ENCODE measurements around the gene FAM83F.
"Not testable (repeated sequence)": the region's sequence is repeated elsewhere in the genome, so short reads cannot be mapped to it uniquely, and the experiment has no call there.

Gene FAM83F

GRCh38 chr22:39994566-39995392 lies at the start of gene FAM83F:
FAM83F (plus strand) TSS chr22:39994954; CDS start chr22:39995043, 89 bp downstream.
- Mint-ChIP-seq H3K27me3 (ENCODE audit: low read depth) (peaks cover 53% of the 10 kb centered on the region), H3K36me3 (ENCODE audit: low read depth) (no peaks in the 10 kb centered on the region), H3K9me3 (no peaks in the 10 kb centered on the region), H3K4me3 (peak within 1 kb of the TSS; percentile 29), H3K4me1 (ENCODE audit: low read depth) (peaks cover 5% of the 10 kb centered on the region), H3K27ac (no peak within 1 kb of the TSS)

- H3K4me1 Mint-ChIP-seq (ENCODE audit: low read depth), result peaks cover 70% of the 10 kb centered on the region
- no peak overlapping the region for H3K27ac Mint-ChIP-seq
- H3K4me3 Mint-ChIP-seq, result no peak overlapping the region
- H3K9me3 Mint-ChIP-seq, result no peaks in the 10 kb centered on the region
- H3K27me3 Mint-ChIP-seq (ENCODE audit: low read depth), result no peaks in the 10 kb centered on the region
- H3K36me3 Mint-ChIP-seq (ENCODE audit: low read depth), result peaks cover 47% of the 10 kb centered on the region
Measured at GRCh38 chr22:39946126-39946502, 48.6 kb upstream of the FAM83F start.

DNA sequence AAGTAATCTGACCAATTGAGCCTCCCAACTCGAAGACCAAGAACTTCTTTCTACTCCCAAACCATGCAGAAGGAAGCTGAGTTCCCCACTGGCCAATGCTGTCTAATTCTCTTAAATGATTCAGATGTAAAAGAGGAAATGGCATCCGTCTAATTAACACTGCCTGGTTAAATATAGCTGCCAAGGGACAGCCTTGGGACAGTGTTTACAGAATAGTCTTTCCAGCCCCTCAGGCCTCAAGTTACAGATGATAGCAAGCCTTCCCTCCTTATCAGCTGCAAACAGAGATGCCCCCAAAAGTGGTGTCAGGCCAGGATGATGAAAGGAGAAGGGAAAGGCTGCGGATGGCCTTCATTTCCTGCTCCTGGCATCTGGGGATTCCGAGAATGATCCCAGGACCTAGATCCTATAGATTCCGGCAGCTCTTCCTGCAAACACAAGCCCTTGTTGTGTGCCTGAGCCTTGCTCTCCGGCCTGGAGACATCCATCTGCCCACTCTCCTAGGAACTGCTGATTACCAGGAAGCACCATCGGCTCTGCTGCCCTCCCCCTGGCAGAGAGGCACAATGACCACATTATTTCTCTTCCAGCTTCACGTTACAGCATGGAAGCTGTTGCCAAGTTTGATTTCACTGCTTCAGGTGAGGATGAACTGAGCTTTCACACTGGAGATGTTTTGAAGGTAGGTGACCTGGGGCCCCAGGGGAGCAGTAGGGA lies 48.1 kb upstream of the FAM83F start:
- H3K9me3 Mint-ChIP-seq, result no peaks in the 10 kb centered on the region
- H3K4me3 Mint-ChIP-seq, result no peak overlapping the region
- no peak overlapping the region for H3K27ac Mint-ChIP-seq
- peaks cover 50% of the 10 kb centered on the region for H3K36me3 Mint-ChIP-seq (ENCODE audit: low read depth)
- H3K27me3 Mint-ChIP-seq (ENCODE audit: low read depth), result no peaks in the 10 kb centered on the region
- peaks cover 72% of the 10 kb centered on the region for H3K4me1 Mint-ChIP-seq (ENCODE audit: low read depth)

DNA sequence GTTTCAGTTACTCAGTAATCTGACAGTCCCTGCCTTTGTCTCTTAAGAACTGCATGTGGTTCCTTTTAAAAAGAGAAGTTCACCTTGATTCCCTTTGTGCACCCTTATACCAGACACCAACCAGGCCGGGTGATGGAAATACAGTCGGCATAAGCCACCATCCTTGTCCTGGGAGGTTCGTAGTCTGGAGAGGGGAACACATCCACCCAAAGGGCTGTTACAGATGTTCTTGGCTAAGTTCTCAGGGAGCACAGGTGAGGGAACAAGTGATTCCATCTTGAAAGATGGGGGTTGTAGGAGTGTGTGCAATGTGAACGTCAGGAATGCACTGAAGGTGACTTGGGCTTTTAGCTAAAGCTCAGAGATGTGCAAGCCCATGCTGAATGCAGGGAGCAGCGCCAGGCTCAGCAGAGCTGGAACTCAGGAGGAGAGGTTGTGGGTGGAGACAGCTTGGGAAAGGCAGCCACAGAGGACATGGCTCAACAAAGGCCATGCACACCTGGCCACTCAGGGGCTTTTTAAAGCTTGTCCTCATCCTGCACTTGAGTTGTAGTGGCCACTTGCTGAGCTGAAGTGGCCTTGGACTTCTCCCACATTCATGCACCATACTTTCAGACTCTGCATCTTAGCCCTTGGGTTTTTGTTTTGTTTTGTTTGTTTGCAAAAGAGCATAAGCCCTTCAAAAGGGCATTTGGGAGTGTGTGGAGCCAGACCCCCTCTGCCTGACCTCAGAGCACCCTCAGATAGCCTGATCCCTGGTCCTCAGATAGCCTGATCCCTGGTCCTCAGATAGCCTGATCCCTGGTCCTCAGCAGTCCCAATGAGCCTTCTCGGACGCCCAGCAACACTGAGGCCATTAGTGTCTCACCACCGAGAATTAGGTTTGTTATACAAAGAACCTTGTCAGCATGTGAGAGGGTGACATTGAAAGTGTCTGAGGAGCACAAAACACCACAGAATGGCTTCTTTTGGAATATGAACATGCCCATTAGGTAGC lies 47.2 kb upstream of the FAM83F start:
- Mint-ChIP-seq H3K9me3 (no peaks in the 10 kb centered on the region), H3K27me3 (ENCODE audit: low read depth) (no peaks in the 10 kb centered on the region), H3K4me1 (ENCODE audit: low read depth) (peaks cover 73% of the 10 kb centered on the region), H3K27ac (no peak overlapping the region), H3K36me3 (ENCODE audit: low read depth) (peaks cover 53% of the 10 kb centered on the region), H3K4me3 (no peak overlapping the region)

DNA sequence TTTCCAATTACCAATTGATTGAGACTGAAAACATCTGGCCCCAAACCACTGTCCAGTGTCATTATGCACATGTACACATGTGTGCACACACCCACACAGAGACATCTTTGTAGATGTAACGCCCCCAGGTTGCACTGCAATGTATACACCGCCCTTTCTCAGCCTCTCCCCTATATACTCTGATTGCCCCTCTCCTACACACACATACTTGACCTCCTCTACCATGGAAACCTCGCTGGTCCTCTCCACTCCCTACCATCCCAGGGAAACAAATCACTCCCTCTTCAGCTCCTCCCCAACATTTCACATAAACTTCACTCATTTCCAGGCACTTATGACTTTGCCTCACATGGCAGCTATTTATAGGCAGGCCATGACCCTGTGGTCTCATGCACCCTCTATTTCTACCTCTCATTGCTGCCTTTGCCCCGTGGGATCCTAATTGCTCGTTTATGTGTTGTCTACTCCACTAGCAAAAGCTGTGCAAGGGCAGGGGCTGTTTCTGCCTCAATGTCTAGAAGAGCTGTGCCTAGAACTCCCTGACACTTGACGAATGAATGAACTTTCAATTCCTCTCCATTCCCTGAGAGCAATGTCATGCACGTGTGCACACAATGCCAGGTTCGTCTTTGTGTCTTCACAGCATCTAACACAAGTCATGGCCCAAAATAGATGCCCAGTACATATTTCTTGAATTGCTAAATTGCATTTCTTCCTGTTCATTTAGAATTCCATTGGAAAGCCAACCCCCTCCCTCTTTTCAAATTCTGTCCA lies 44.6 kb upstream of the FAM83F start:
- no peak overlapping the region for H3K4me3 Mint-ChIP-seq
- H3K36me3 Mint-ChIP-seq (ENCODE audit: low read depth), result peaks cover 66% of the 10 kb centered on the region
- no peaks in the 10 kb centered on the region for H3K9me3 Mint-ChIP-seq
- peaks cover 64% of the 10 kb centered on the region for H3K4me1 Mint-ChIP-seq (ENCODE audit: low read depth)
- peak overlapping the region; percentile 13 for H3K27ac Mint-ChIP-seq
- no peaks in the 10 kb centered on the region for H3K27me3 Mint-ChIP-seq (ENCODE audit: low read depth)

- H3K36me3 Mint-ChIP-seq (ENCODE audit: low read depth), result peaks cover 73% of the 10 kb centered on the region
- H3K4me3 Mint-ChIP-seq, result peak overlapping the region; percentile 54
- peaks cover 68% of the 10 kb centered on the region for H3K4me1 Mint-ChIP-seq (ENCODE audit: low read depth)
- H3K27me3 Mint-ChIP-seq (ENCODE audit: low read depth); H3K9me3 Mint-ChIP-seq: not testable (repeated sequence)
- peak overlapping the region; percentile 72 for H3K27ac Mint-ChIP-seq
Measured at GRCh38 chr22:39951603-39952293, 43.0 kb upstream of the FAM83F start.

DNA sequence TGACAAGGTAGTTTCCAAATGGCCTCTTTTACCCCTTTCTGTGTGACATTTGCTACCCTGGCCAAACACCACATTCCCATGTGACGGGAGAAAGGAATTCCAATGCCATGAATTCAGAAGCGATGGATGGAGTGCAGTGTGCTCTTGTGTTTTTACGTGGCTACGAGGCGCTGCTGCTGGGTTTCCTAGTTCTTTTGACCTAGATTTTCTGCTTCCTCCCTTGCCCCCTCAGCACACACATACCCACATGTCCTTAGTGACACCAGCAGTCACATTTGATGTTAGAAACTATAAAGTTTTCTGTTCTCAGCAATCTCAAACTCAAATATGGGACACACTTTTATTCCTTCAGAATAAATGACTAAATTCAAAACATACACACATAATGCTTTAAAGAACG lies 42.4 kb upstream of the FAM83F start:
- Mint-ChIP-seq H3K36me3 (ENCODE audit: low read depth) (peaks cover 78% of the 10 kb centered on the region), H3K9me3 (no peaks in the 10 kb centered on the region), H3K27ac (peak overlapping the region; percentile 27), H3K27me3 (ENCODE audit: low read depth) (no peaks in the 10 kb centered on the region), H3K4me3 (peak overlapping the region; percentile 47), H3K4me1 (ENCODE audit: low read depth) (peaks cover 68% of the 10 kb centered on the region)

DNA sequence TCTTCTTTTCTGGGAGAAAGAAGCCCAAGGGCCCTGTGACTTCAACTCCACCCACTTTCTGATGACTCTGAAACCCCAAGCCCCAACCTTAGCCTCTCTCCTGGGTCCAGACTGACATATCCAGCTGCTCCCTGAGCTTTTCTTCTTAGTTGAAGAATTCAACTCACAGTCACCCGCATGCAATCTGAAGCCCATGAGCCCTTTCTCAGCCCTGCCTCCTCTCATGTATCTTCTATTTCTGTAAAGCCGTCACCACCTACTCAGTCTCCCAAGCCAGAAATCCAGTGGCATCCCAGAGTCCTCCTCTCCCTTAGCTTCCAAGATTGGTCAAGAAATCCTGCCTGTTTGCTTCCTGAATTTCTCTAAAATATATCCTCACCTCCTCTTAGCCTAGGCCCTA lies 41.7 kb upstream of the FAM83F start:
- H3K36me3 Mint-ChIP-seq (ENCODE audit: low read depth), result peaks cover 84% of the 10 kb centered on the region
- H3K4me3 Mint-ChIP-seq, result peak overlapping the region; percentile 2
- peak overlapping the region; percentile 31 for H3K27ac Mint-ChIP-seq
- peaks cover 72% of the 10 kb centered on the region for H3K4me1 Mint-ChIP-seq (ENCODE audit: low read depth)
- no peaks in the 10 kb centered on the region for H3K27me3 Mint-ChIP-seq (ENCODE audit: low read depth)
- no peaks in the 10 kb centered on the region for H3K9me3 Mint-ChIP-seq

DNA sequence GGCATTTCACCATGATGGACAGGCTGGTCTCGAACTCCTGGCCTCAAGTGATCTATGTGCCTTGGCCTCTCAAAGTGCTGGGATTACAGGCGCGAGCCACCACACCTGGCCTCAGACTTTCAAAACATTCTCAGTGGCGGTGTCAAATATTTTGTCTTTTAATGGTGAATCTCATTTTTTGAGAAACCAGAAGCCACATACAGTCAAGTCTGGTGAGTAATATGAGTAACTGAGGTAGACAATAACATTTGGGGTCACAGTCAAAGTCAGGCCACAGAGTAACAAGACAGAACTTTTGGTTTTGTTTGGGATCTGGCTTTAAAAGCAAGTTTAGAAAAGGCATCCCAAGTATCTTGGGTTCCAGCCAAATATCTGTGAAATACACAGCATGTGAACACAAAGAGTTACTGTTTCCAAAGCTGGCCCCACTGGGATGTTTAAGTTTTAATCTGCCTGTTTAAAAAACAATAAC lies 40.1 kb upstream of the FAM83F start:
- Mint-ChIP-seq H3K36me3 (ENCODE audit: low read depth) (peaks cover 86% of the 10 kb centered on the region), H3K9me3 (no peaks in the 10 kb centered on the region), H3K4me3 (no peak overlapping the region), H3K27me3 (ENCODE audit: low read depth) (no peaks in the 10 kb centered on the region), H3K4me1 (ENCODE audit: low read depth) (peaks cover 73% of the 10 kb centered on the region), H3K27ac (no peak overlapping the region)

DNA sequence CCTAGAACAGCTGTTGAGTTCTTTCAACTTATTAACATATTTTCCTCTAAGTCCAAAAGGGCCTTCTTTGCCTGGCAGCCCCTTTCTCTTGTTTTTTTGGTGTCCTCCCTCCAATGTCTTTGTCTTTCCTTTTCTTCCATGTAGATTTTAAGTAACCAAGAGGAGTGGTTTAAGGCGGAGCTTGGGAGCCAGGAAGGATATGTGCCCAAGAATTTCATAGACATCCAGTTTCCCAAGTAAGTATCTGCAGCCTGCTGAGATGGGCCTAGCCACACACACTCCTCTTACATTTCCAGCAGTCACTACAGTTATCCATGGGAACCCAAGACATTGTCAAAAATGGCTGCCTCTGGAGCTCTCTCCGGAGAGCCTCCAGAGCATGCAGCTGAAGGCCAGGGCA lies 39.1 kb upstream of the FAM83F start:
- Mint-ChIP-seq H3K36me3 (ENCODE audit: low read depth) (peaks cover 86% of the 10 kb centered on the region), H3K27me3 (ENCODE audit: low read depth) (no peaks in the 10 kb centered on the region), H3K4me1 (ENCODE audit: low read depth) (peaks cover 73% of the 10 kb centered on the region), H3K4me3 (no peak overlapping the region), H3K27ac (no peak overlapping the region), H3K9me3 (no peaks in the 10 kb centered on the region)

- Mint-ChIP-seq H3K4me1 (ENCODE audit: low read depth) (peaks cover 72% of the 10 kb centered on the region), H3K4me3 (no peak overlapping the region), H3K9me3 (no peaks in the 10 kb centered on the region), H3K27me3 (ENCODE audit: low read depth) (no peaks in the 10 kb centered on the region), H3K27ac (no peak overlapping the region), H3K36me3 (ENCODE audit: low read depth) (peaks cover 87% of the 10 kb centered on the region)
Measured at GRCh38 chr22:39956932-39957664, 37.7 kb upstream of the FAM83F start.

DNA sequence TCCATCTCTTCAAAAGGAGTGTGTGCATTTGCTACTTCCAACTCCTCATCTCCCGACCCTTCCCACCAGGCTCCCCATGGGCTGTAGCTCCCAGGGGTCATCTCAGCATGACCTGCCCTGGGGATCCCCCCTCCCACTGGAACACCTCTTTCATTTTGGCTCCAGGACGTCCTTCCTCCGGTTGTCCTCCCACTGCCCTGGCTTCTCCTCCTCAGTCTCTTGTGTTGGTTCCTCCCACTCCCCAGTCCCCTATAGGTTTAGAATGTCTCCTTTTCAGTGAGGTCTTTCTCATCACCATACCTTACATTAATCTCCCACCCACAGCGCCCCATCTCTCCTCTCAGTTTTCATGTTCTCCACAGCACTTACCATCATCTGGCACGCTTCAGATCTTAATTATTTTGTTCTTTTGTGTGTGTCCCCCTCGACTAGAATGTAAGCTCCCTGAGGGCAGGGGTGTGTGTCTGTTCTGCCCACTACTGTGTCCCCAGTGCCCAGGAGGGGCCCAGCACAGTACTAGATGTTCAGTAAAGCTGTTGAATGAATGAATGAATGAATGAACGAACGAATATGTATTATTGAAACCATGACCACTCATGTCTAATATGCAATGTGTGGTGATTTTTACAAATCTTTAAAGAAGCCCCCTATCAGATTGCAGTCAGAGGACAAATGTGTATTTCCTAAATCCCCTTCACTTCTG lies 36.6 kb upstream of the FAM83F start:
- H3K9me3 Mint-ChIP-seq, result no peaks in the 10 kb centered on the region
- H3K27me3 Mint-ChIP-seq (ENCODE audit: low read depth), result no peaks in the 10 kb centered on the region
- peaks cover 65% of the 10 kb centered on the region for H3K4me1 Mint-ChIP-seq (ENCODE audit: low read depth)
- H3K36me3 Mint-ChIP-seq (ENCODE audit: low read depth), result peaks cover 82% of the 10 kb centered on the region
- H3K4me3 Mint-ChIP-seq, result no peak overlapping the region
- H3K27ac Mint-ChIP-seq, result peak overlapping the region; percentile 45

Measured in T-helper 1 cell treated with Interleukin-12 subunit alpha and Interleukin-12 subunit beta and Interleukin-4 antibody, amounts not matched to agents 30 μg/mL and 1 μg/mL, for 36 hours (primary cell).